Aorta (tissue), 5 donors: ENCODE data around the gene UBA52. TPM values are rescaled to one million over a fixed set of nuclear protein-coding genes. Genes with fewer than 3 reads are reported as not detected.
"Not testable (repeated sequence)": the region's sequence is repeated elsewhere in the genome, so short reads cannot be mapped to it uniquely, and the experiment has no call there.

Experiments
- ATAC-seq: fragments of 200-7000 bp; cut with Tn5 transposase; one replicate; pipeline ENCODE4 v1.9.1; 2022; ENCODE audit warnings: moderate library complexity; ENCODE audit not compliant: low FRiP score
- DNase-seq, 2 donors: peaks; one replicate each; pipeline ENCODE4 v3.0.0-alpha.2; 2020
- H3K27ac ChIP-seq, 2 donors: one replicate each; pipeline ENCODE4 v1.5.1; 2013; ENCODE audit warnings: low read length in 2 of 2, mild to moderate bottlenecking in 2 of 2, moderate library complexity in 2 of 2, control low read depth in 1 of 2, inconsistent platforms in 1 of 2, low read depth in 1 of 2
- H3K27me3 ChIP-seq, 2 donors: one replicate each; pipeline ENCODE4 v1.6.1; 2013; ENCODE audit warnings: control low read depth in 1 of 2, low read length in 1 of 2, mild to moderate bottlenecking in 1 of 2, moderate library complexity in 1 of 2; ENCODE audit not compliant: insufficient read depth in 2 of 2, control insufficient read depth in 1 of 2
- H3K36me3 ChIP-seq, 2 donors: one replicate each; pipeline ENCODE4 v1.6.1; 2013; ENCODE audit warnings: control low read depth in 1 of 2, low read length in 1 of 2, mild to moderate bottlenecking in 1 of 2; ENCODE audit not compliant: insufficient read depth in 2 of 2, control insufficient read depth in 1 of 2
- H3K4me1 ChIP-seq, 2 donors: one replicate each; pipeline ENCODE4 v1.6.1; 2013; ENCODE audit warnings: low read length in 2 of 2, control low read depth in 1 of 2, mild to moderate bottlenecking in 1 of 2, moderate library complexity in 1 of 2; ENCODE audit not compliant: insufficient read depth in 2 of 2, control insufficient read depth in 1 of 2
- H3K4me3 ChIP-seq, 2 donors: one replicate each; pipeline ENCODE4 v1.5.1; 2013; ENCODE audit warnings: low read length in 2 of 2, control low read depth in 1 of 2, mild to moderate bottlenecking in 1 of 2
- H3K9me3 ChIP-seq: one replicate; pipeline ENCODE4 v1.6.1; 2013; ENCODE audit warnings: mild to moderate bottlenecking, low read length; ENCODE audit not compliant: control insufficient read depth
- WGBS, 2 donors: extraction: QIAGEN DNeasy Blood & Tissue Kit; methylation state at CpG; one replicate each; pipeline ENCODE4 v1.1.7; 2013; 5-methylcytosine and 5-hydroxymethylcytosine counted together
- intact Hi-C, 2 donors: fragments of 100-400 bp; cut with DNase I; formaldehyde crosslinking; loops; one replicate each; pipeline versions ENCODE4 v1.14.2 to v1.15.0; 2022
- polyA plus RNA-seq, 2 donors: library from polyadenylated mRNA; stranded (reverse); fragments of 200-250 nt; gene quantifications; one replicate each; pipeline ENCODE4 v1.2.3, GENCODE V29; 2013
- total RNA-seq, 2 donors: library from RNA; stranded (reverse); fragmentation: NEBNext Ultra II Directional; extraction: Animal tissue kit (Norgen Biotek cat#: 25700); gene quantifications; one replicate each; pipeline ENCODE4 v1.2.1, GENCODE V29; 2021
- donor health status: healthy with polysubstance abuse.
- donor health status: Bipolar disorder and iron deficiency.
- donor health status: DM: no; HTN: no; CAD: no.
- donor health status: DM: no; HTN: no; CAD: no.
- donor health status: DM: yes; HTN: yes; CAD: no.

Gene UBA52
- total and polyA plus RNA-seq, 4 donors, result 750 to 1,252 (median 1,006) TPM

DNA sequence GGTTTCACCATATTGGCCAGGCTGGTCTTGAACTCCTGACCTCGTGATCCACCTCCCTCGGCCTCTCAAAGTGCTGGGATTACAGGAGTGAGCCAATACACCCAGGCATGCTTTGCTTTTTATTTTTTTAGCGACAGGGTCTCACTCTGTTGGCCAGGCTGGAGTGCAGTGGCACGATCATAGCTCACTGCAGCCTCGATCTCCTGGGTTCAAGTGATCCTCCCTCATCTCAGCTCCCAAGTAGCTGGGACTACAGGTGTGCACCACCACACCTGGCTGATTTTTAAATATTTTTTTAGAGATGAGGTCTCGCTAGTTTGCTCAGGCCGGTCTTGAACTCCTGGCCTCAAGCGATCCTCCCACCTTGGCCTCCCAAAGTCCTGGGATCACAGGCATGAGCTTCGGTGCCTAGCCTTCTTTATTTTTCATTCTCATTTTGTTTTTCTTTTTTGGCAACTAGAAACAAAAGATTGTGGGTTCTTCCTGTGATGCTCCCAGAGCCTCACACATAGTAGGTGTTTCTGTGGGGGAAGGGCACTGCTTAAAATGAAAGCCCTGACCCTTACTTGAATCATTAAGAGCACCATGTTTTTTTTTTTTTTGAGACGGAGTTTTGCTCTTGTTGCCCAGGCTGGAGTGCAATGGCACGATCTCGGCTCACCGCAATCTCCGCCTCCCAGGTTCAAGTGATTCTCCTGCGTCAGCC lies 29.2 kb downstream of the UBA52 start:
- H3K27me3 ChIP-seq, H3K4me3 ChIP-seq, ATAC-seq, H3K4me1 ChIP-seq, DNase-seq, H3K36me3 ChIP-seq, H3K9me3 ChIP-seq, H3K27ac ChIP-seq, intact Hi-C loops: not testable (repeated sequence)
- WGBS, 2 donors, result 91 to 92% methylated on average over 15 of the region's 15 CpGs

DNA sequence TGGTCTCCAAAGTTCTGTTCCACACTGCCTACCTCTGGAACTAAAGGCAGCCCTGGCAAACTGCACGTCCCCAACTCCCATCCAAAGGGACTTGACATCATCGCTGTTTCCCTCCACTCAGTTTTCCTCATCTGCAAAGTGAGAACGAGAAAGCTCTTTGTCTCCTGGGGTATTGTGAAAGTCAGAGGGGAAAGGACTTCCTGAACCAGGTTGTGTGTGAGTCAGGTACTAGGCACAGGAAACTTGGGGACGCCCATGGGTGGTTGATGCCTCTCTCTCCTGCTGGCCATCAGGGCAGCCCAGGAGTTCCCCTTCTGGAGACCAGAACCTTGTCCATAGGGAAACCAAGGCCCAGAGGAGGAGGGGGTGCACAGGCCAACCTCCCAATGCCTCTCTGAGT lies 30.2 kb downstream of the UBA52 start:
- H3K4me1 ChIP-seq, result no peaks in the 10 kb centered on the region
- no peaks in the 10 kb centered on the region for H3K9me3 ChIP-seq
- intact Hi-C loops, result no loop called here
- DNase-seq (no peak), ATAC-seq (no peak)
- no peak overlapping the region for H3K4me3 ChIP-seq
- 88 to 91% methylated on average over 4 of the region's 4 CpGs for WGBS, 2 donors
- H3K27ac ChIP-seq, result no peak overlapping the region
- H3K36me3 ChIP-seq, result no peaks in the 10 kb centered on the region
- H3K27me3 ChIP-seq, result no peaks in the 10 kb centered on the region

DNA sequence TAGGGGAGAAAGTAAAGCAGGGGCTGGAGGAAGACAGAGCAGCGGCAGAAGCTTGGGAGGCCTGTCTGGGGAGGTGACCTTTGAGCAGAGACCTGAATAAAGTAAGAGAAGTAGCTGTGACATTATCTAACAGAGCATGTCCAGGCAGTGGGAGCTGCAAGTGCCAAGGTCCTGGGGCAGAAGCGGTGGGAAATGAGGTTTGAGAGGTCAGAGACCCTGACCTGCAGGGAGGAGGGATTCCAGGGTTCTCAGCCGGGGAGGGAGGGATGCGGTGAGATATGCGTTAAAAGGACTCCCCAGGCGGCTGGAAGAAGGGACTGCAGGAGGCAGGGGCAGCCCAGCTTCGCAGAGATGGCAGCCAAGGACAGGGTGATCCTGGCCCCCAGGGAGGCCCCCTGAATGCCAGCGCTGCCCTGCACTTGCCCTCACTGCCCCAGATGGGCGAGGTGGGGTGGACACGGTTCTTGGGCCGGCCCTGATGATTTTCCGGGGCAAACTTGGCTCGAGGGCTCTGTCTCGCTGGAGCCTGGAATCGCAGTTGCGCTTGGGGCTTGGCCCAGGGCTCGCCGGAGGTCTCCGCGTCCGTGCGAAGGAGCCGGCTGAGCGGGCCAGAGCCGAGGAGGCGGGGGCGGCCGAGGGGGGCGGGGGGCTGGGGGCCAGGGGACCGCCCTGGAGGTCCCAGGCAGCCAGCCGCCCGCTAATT lies 31.7 kb downstream of the UBA52 start:
- Histone ChIP-seq H3K36me3 (no peaks in the 10 kb centered on the region), H3K27me3 (no peaks in the 10 kb centered on the region), H3K4me3 (no peak overlapping the region), H3K27ac (no peak overlapping the region), H3K4me1 (no peaks in the 10 kb centered on the region), H3K9me3 (no peaks in the 10 kb centered on the region)
- intact Hi-C loops, result no loop called here
- ATAC-seq (no peak), DNase-seq (no peak)
- WGBS, 2 donors, result 8 to 13% methylated on average over 20 to 32 of the region's 32 CpGs

DNA sequence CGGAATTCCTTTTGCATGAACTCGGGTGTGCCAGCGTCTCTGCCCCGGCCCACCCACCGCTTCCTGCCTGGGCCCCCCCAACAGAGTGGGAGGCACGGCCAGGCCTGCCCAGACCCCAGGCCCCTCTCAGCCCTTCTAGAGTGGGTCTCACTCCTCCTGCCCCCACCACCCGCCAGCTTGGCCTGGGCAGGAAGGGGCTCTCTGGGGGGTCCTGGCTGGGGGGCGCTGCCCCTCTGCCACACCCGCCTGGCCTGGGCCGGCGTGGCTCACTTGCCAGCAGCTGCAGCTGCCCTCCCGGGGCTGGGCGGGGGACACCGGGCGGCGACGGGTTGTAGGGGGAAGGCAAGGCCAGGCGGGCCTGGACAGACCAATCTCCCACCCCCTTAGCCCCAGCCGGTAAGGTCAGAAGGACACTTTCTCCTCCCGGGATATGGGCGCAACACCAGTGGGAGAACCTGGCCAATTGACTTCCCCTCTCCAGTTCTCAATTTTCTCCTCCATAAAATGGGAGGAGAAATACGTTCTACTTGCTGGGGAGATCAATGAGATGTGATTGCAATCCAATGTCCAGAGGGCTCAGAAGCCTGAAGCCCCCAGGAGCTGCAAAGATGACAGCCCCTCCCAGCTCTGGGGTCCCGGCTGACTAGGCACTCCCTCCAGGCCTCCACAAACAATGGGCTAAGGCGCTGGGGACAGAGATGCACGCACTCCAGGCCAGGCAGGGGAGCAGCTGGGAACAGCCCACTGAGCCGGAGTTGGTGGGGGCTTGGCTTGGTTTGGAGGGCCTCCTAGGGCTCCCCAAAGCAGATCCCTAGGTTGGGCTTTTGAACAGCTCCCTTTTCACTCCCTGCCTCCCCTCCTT lies 32.5 kb downstream of the UBA52 start:
- Histone ChIP-seq H3K27ac (no peak overlapping the region), H3K9me3 (no peaks in the 10 kb centered on the region), H3K4me3 (no peak overlapping the region), H3K36me3 (no peaks in the 10 kb centered on the region), H3K4me1 (no peaks in the 10 kb centered on the region), H3K27me3 (no peaks in the 10 kb centered on the region)
- WGBS, 2 donors, result 29 to 33% methylated on average over 22 to 26 of the region's 26 CpGs
- DNase-seq (no peak), ATAC-seq (no peak)
- intact Hi-C loops, result no loop called here

DNA sequence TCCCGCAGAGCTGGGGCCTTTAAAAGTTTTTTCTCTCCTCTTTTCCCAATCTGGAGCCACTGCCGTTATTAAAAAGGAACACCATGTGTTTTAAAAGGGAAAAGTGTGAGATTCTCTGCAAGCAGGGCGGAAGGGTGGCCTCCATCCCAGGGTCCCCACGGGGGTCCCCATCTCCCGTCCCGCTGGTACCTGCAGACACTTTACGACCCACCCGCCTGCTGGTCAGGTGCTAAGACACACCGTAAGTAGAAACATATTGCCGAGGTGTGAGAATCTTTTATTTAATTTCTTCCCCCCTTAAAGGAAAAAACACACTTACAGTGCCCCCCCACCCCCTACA lies 33.1 kb downstream of the UBA52 start:
- H3K36me3 ChIP-seq, result no peaks in the 10 kb centered on the region
- WGBS, 2 donors, result 30 to 31% methylated on average over 10 of the region's 10 CpGs
- intact Hi-C loops, result no loop called here
- H3K4me3 ChIP-seq, result no peak overlapping the region
- H3K4me1 ChIP-seq, result no peaks in the 10 kb centered on the region
- H3K27me3 ChIP-seq, result no peaks in the 10 kb centered on the region
- ATAC-seq (no peak), DNase-seq (no peak)
- H3K9me3 ChIP-seq, result no peaks in the 10 kb centered on the region
- no peak overlapping the region for H3K27ac ChIP-seq

DNA sequence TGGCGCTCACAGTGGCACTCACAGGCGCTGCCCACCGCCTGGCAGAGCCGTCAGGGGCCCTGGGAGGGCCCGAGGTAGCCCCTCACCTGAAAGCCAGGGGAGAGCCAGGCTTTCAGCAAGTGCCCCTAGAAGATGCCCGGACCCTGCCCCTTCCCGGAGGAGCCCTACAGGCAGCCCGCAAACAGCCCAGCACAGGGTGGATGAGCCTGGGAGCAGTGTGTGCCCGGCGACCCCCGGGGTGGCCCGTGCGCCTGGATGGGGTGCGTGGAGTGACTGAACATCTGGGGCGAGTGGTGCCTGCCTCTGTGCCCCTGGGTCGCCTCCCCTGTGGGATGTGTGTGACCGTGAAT lies 33.5 kb downstream of the UBA52 start:
- H3K4me1 ChIP-seq, result no peaks in the 10 kb centered on the region
- no peak for DNase-seq
- H3K9me3 ChIP-seq, result no peaks in the 10 kb centered on the region
- H3K4me3 ChIP-seq, result no peak overlapping the region
- ATAC-seq, result peak; percentile 16
- no peaks in the 10 kb centered on the region for H3K27me3 ChIP-seq
- no peak overlapping the region for H3K27ac ChIP-seq
- intact Hi-C loops, result no loop called here
- H3K36me3 ChIP-seq, result no peaks in the 10 kb centered on the region
- 17 to 20% methylated on average over 13 to 17 of the region's 17 CpGs for WGBS, 2 donors

DNA sequence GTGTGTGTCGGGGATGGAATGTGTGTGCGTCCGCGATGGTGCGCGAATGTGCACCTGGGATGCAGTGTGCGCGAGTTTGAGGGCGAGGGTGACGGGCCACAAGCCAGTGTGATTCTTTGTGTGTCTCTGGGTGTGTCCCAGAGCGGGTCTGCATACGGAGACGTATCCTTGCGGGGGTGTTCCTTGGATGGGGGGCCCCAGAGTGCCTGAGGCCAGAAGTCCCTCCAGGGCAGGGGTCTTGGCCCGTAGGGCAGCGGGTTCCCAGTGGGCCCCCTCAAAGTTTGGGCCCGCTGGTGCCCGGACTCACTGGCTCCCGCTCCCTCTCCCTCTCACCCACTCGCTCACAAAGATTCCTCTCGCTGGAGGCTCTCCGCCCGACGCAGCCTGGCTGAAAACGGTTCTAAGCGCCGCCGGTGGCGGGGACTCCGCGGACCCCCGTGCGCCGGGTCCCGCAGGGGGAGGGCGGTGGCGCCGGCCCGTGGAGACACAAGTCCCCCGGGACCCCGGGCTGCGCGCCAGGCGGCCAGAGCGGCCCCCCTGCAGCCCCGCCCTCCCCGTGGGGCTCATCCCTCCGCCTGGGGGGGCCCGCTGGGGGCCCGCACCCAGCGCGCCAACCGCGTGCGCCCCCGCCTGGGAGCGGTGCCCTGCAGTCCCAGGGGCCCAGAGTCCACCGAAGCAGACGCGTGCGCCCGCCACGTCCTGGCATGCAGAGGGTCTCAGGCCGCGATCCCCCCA lies 34.1 kb downstream of the UBA52 start:
- H3K9me3 ChIP-seq, result no peaks in the 10 kb centered on the region
- intact Hi-C loops, result no loop called here
- H3K27me3 ChIP-seq, result no peaks in the 10 kb centered on the region
- WGBS, 2 donors, result 3 to 5% methylated on average over 30 to 65 of the region's 65 CpGs
- no peaks in the 10 kb centered on the region for H3K4me1 ChIP-seq
- no peak for DNase-seq
- no peaks in the 10 kb centered on the region for H3K36me3 ChIP-seq
- H3K4me3 ChIP-seq, result no peak overlapping the region
- no peak overlapping the region for H3K27ac ChIP-seq
- ATAC-seq, result no peak

DNA sequence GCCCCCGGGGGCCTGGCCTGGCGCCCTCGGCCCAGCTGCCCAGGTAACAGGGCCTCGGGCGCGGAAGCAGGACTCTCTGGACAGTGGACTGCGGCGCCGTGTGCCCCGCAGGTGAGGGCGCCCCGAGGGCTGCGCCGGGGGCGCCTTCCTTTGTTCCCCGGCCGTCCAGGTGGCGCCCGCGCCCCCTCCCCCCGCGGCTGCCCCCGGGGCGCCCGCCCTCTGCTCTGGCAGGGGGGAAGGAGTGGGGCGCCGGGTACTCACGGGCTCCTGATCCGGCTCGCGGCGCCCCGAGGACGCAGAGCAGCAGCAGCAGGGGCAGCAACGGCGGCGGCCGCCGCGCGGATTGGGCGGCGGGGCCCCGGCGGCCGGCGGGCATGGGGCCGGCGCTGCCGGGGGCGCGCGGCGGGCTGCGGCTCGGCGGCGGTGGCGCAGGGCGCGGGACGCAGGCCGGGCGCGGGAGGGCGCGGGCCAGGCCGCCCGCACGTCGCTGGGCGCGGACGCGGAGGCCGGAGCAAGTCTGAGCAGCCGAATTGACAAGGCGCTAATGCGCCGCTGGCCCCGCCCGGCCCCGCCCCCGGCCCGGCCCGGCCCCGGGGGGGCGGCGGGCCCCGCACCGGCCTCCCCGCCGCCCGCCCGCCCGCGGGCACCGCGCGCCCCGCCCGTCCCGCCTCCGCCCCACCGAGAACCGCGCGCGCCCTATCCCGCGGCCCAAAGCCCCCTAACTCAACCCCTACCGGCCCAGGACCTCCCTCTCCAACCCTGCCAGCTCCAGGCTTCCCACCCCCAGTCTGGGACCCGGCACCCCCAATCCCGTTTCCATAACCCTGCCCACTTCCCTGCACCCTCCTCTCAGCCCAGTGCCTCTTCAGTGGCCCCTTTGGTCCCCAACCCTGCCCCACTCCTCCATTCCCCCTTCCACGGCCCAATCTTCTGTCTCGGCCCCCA lies 34.9 kb downstream of the UBA52 start, which contains the start of gene CRLF1:
CRLF1 (minus strand) TSS at position 519 of the 945 bp plus-strand sequence; CDS start at position 376, 143 bp downstream.
- DNase-seq (no peak), ATAC-seq (no peak)
- Histone ChIP-seq H3K4me3 (peak within 1 kb of the TSS in 1 of 2 donors; percentile 11), H3K36me3 (no peaks in the 10 kb centered on the region), H3K27ac (no peak within 1 kb of the TSS), H3K27me3 (no peaks in the 10 kb centered on the region), H3K9me3 (no peaks in the 10 kb centered on the region), H3K4me1 (no peaks in the 10 kb centered on the region)
- WGBS, 2 donors, result 0 to 1% methylated on average over 39 to 116 of the region's 116 CpGs
- intact Hi-C loops, result no loop called here
